LNCaP clone FGC (cell line): ENCODE results near the gene MIEF1.

Experiments used
- DNase-seq: peaks from one replicate; pipeline ENCODE4 v3.0.0-alpha.2; 2011; ENCODE audit warnings: low read depth
- H3K4me3 ChIP-seq: 2 replicates; pipeline ENCODE4 v1.5.1; 2011; ENCODE audit warnings: mild to moderate bottlenecking, low read depth, low read length, control low read depth
- TF ChIP-seq, protein P1 (sequence below): IDR thresholded peaks from 2 replicates; pipeline ENCODE4 v1.5.1; 2012; ENCODE audit warnings: mild to moderate bottlenecking; ENCODE audit not compliant: control insufficient read depth, insufficient read depth; ENCODE audit errors: extremely low read depth

MIEF1 gene

DNA sequence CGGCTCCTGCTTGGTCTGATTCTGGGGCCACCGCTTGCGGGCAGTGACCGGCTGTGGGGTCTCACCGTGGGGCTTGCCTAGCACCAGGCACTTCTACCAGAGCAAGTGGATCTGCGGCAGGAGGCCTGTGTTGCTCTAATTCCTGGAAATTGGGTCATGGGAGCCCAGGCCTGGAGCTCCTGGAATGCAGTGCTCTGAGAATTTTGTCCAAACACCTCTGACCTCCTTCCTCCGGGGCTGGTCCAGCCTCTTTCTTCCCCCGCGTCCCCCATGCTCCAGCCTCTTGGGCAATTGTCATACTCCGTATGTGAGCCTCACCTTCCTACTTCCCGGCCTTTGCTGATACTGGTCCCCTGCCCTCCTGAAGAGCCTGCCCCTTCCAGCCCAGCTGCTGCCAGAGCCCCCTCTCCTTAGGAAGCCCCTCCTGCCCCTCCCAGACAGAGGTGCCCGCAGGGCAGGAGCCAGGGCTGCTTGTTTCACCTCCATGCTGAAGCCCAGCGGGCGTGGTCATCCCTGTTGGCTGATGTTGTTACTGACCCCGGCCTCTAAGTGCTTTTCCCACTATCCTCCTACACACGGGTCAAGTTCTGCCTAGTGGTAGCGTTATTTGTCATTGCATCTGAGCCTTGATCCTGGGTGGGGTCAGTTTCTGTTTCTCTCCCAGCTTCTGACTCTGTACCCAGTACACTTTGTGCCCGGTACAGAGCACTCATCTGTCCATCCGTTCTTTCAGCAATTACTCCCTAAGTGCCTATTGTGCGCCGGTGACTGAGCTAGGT is 35.7 kb upstream of the MIEF1 start:
- no peak for DNase-seq
- TF ChIP-seq, protein P1, sequence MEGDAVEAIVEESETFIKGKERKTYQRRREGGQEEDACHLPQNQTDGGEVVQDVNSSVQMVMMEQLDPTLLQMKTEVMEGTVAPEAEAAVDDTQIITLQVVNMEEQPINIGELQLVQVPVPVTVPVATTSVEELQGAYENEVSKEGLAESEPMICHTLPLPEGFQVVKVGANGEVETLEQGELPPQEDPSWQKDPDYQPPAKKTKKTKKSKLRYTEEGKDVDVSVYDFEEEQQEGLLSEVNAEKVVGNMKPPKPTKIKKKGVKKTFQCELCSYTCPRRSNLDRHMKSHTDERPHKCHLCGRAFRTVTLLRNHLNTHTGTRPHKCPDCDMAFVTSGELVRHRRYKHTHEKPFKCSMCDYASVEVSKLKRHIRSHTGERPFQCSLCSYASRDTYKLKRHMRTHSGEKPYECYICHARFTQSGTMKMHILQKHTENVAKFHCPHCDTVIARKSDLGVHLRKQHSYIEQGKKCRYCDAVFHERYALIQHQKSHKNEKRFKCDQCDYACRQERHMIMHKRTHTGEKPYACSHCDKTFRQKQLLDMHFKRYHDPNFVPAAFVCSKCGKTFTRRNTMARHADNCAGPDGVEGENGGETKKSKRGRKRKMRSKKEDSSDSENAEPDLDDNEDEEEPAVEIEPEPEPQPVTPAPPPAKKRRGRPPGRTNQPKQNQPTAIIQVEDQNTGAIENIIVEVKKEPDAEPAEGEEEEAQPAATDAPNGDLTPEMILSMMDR = no peak
- H3K4me3 ChIP-seq = no peak overlapping the region

GRCh38 chr22:39467390-39467895 is 34.6 kb upstream of the MIEF1 start:
- H3K4me3 ChIP-seq = no peak overlapping the region
- TF ChIP-seq, protein P1 = no peak
- DNase-seq = no peak

DNA sequence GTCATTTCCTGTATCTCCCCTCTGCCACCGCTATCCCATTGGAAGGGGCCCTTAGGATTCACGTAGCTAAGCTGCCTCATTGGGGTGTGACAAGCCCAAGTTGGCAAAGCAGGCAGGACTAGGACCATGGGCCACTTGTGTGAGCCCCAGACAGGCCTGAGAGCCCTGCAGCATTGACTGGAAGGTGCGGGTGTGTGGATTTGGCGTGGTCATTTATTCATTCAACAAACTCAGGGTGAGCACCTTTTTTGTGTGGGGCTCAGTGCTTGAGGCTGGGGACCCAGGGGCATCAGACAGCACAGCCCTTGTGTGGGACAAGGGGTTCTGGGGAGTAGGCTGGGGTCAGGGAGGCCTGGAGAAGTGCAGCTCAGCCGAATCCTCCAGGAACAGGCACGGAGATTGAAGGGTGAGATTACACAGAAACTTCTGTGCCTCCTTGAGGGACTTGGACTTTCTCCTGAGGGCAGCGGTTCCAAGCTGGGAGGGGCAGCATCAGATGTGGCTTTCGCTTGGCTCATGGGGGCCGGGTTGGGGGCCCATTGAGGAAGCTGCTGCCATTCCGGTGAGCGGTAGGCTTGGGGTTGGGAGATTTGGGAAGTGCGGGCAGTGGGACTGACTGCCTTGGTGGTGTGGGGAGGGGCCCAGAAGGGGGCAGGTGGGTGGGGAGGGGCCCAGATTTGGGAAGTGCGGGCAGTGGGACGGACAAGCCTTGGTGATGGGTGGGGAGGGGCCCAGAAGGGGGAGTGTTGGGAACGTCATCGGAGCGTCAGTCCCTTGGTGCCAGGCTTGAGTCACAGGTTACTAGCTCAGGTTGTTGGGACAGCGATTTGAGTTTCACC is 33.4 kb upstream of the MIEF1 start:
- no peak overlapping the region for H3K4me3 ChIP-seq
- no peak for DNase-seq
- TF ChIP-seq, protein P1 = no peak

DNA sequence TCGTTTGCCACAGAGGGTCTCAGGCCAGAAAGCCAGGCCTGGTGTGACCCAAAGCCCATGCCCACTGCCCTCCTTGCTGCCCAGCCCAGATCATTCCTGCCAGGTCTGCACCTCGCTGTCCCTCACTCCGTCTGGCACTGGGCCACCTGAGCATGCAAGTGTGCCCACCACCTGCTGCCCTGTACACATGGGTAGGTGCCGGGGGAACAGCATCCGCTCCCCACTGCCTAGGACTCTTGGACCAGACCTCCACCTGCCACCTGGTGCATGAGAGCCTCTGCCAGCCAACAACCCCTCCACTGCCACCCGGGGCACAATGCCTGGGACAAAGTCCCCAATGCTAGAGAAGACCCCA is 32.8 kb upstream of the MIEF1 start:
- no peak for DNase-seq
- TF ChIP-seq, protein P1 = no peak

DNA sequence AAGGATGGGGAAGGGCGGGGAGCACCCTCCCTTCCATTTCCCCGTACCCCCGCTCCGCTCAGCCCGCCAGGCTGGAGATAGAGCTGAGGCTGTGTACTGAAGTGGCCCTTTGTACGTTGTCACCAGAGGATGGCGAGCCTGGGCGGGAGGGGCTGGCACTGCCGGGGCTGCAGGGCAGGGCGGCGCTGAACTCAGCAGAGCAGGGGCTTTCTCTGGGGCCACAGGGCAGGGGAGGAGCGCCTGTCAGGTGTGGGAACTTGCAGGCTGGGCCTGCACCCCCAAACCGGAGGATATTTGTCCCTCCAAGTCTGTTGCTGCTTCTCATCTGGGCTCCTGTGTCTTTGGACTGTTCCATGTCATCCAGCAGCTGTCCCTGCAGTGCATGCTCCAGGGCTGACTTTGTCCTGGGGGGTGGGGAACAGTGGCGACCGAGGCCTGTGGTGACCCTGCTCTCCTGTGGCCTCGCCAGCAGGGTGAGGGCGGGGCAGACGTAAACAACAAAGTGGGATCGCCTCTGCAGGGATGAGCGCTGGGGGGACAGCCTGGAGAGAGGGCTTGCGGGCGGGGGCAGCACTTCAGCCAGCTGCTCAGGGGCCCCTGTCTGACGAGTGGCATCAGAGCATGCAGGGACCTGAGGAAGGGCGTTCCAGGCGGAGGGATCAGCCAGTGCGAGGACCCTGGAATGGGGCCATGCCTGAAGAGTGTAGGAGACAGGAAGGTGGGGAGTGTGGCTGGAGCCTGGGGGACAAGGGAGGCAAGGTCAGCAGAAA is 32.2 kb upstream of the MIEF1 start:
- TF ChIP-seq, protein P1 = no peak
- no peak for DNase-seq
- H3K4me3 ChIP-seq = no peak overlapping the region

More for the DNA sequence above, 32.8 kb upstream of the MIEF1 start:
- H3K4me3 ChIP-seq = no peak overlapping the region

GRCh38 chr22:39470451-39471291 is 31.4 kb upstream of the MIEF1 start:
- DNase-seq = no peak
- TF ChIP-seq, protein P1 = no peak
- H3K4me3 ChIP-seq = no peak overlapping the region
